Fibroblast of the conjunctiva (primary cell): ENCODE measurements around the gene C1QTNF2.

Source experiments
- DNase-seq: peaks from one replicate; pipeline ENCODE4 v3.0.0-alpha.2; 2010; ENCODE audit warnings: low read depth

The C1QTNF2 gene

GRCh38 chr5:160298189-160298588 lies 72.2 kb downstream of the C1QTNF2 start:
- no peak for DNase-seq

- no peak for DNase-seq
Measured at GRCh38 chr5:160297776-160298175, 72.7 kb downstream of the C1QTNF2 start.
